ENCODE results near the gene ARID5B. TPM values are rescaled to one million over a fixed set of nuclear protein-coding genes. Genes with fewer than 3 reads are reported as not detected.

Gene ARID5B
- total RNA-seq, 1 donor, result 94.1 TPM

GRCh38 chr10:62062752-62063512 lies 161.4 kb downstream of the ARID5B start:
- peaks cover 51% of the 10 kb centered on the region for H3K4me1 ChIP-seq (ENCODE audit: insufficient read depth, low read length)
- peak overlapping the region; percentile 73 for H3K27ac ChIP-seq (ENCODE audit: low read depth, low read length)
- no peaks in the 10 kb centered on the region for H3K27me3 ChIP-seq (ENCODE audit: insufficient read depth, low read length)
- H2AFZ ChIP-seq (ENCODE audit: low read length), result no peak overlapping the region
- no peak overlapping the region for H3K4me3 ChIP-seq (ENCODE audit: insufficient read depth, low read length)
- H3K9me3 ChIP-seq (ENCODE audit: low read depth, low read length), result no peaks in the 10 kb centered on the region
- peak; percentile 18 for DNase-seq (ENCODE audit: insufficient read length, low spot score, missing footprints)
- H4K20me1 ChIP-seq (ENCODE audit: insufficient read depth, low read length), result peaks cover 23% of the 10 kb centered on the region
- no peak for TF ChIP-seq CTCF (IDR thresholded peaks at IDR 0.05; ENCODE audit: extremely low read depth, low read depth, low read length)
- H3K79me2 ChIP-seq (ENCODE audit: insufficient read depth, low read length), result peaks cover 70% of the 10 kb centered on the region
- no peak overlapping the region for H3K4me2 ChIP-seq (ENCODE audit: insufficient read depth, low read length)
- peaks cover 87% of the 10 kb centered on the region for H3K36me3 ChIP-seq (ENCODE audit: insufficient read depth, low read length)

GRCh38 chr10:62063795-62064472 lies 162.4 kb downstream of the ARID5B start:
- Histone ChIP-seq H3K4me2 (ENCODE audit: insufficient read depth, low read length) (no peak overlapping the region), H3K4me1 (ENCODE audit: insufficient read depth, low read length) (peaks cover 41% of the 10 kb centered on the region), H3K27ac (ENCODE audit: low read depth, low read length) (peak overlapping the region; percentile 35), H3K4me3 (ENCODE audit: insufficient read depth, low read length) (no peak overlapping the region), H4K20me1 (ENCODE audit: insufficient read depth, low read length) (peaks cover 15% of the 10 kb centered on the region), H3K9me3 (ENCODE audit: low read depth, low read length) (no peaks in the 10 kb centered on the region), H3K36me3 (ENCODE audit: insufficient read depth, low read length) (peaks cover 87% of the 10 kb centered on the region), H2AFZ (ENCODE audit: low read length) (no peak overlapping the region), H3K27me3 (ENCODE audit: insufficient read depth, low read length) (no peaks in the 10 kb centered on the region), H3K79me2 (ENCODE audit: insufficient read depth, low read length) (peaks cover 63% of the 10 kb centered on the region)
- TF ChIP-seq CTCF (IDR thresholded peaks at IDR 0.05; ENCODE audit: extremely low read depth, low read depth, low read length), result no peak
- peak; percentile 25 for DNase-seq (ENCODE audit: insufficient read length, low spot score, missing footprints)

GRCh38 chr10:62067560-62067959 lies 166.1 kb downstream of the ARID5B start:
- H3K79me2 ChIP-seq (ENCODE audit: insufficient read depth, low read length), result peaks cover 60% of the 10 kb centered on the region
- peaks cover 88% of the 10 kb centered on the region for H3K36me3 ChIP-seq (ENCODE audit: insufficient read depth, low read length)
- no peak overlapping the region for H3K4me3 ChIP-seq (ENCODE audit: insufficient read depth, low read length)
- H2AFZ ChIP-seq (ENCODE audit: low read length), result no peak overlapping the region
- H3K4me1 ChIP-seq (ENCODE audit: insufficient read depth, low read length), result peaks cover 34% of the 10 kb centered on the region
- no peak for TF ChIP-seq CTCF (IDR thresholded peaks at IDR 0.05; ENCODE audit: extremely low read depth, low read depth, low read length)
- peaks cover 16% of the 10 kb centered on the region for H4K20me1 ChIP-seq (ENCODE audit: insufficient read depth, low read length)
- no peak overlapping the region for H3K27ac ChIP-seq (ENCODE audit: low read depth, low read length)
- H3K27me3 ChIP-seq (ENCODE audit: insufficient read depth, low read length), result no peaks in the 10 kb centered on the region
- H3K4me2 ChIP-seq (ENCODE audit: insufficient read depth, low read length), result no peak overlapping the region
- no peaks in the 10 kb centered on the region for H3K9me3 ChIP-seq (ENCODE audit: low read depth, low read length)
- no peak for DNase-seq (ENCODE audit: insufficient read length, low spot score, missing footprints)

- Histone ChIP-seq H3K9me3 (ENCODE audit: low read depth, low read length) (no peaks in the 10 kb centered on the region), H3K79me2 (ENCODE audit: insufficient read depth, low read length) (peaks cover 69% of the 10 kb centered on the region), H3K4me2 (ENCODE audit: insufficient read depth, low read length) (no peak overlapping the region), H4K20me1 (ENCODE audit: insufficient read depth, low read length) (peaks cover 16% of the 10 kb centered on the region), H2AFZ (ENCODE audit: low read length) (no peak overlapping the region), H3K36me3 (ENCODE audit: insufficient read depth, low read length) (peaks cover 97% of the 10 kb centered on the region), H3K4me3 (ENCODE audit: insufficient read depth, low read length) (no peak overlapping the region), H3K4me1 (ENCODE audit: insufficient read depth, low read length) (peaks cover 35% of the 10 kb centered on the region), H3K27ac (ENCODE audit: low read depth, low read length) (no peak overlapping the region), H3K27me3 (ENCODE audit: insufficient read depth, low read length) (no peaks in the 10 kb centered on the region)
- DNase-seq (ENCODE audit: insufficient read length, low spot score, missing footprints), result no peak
- TF ChIP-seq CTCF (IDR thresholded peaks at IDR 0.05; ENCODE audit: extremely low read depth, low read depth, low read length), result no peak
These were observed 167.0 kb downstream of the ARID5B start for GRCh38 chr10:62068464-62068863.
